WTC11 (cell line): ENCODE data around the gene RNASE4.

Source experiments
- ZNF232 ChIP-seq: sonication (generic); formaldehyde crosslinking; IDR thresholded peaks from 2 replicates; pipeline ENCODE4 v1.8.0; 2022; ENCODE audit warnings: mild to moderate bottlenecking, missing genetic modification reagents
- TF ChIP-seq, protein P1 (sequence below): fragments of 200-600 bp; IDR thresholded peaks from 2 replicates; pipeline ENCODE4 v1.8.0; 2022; ENCODE audit warnings: antibody characterized with exemption

DNA sequence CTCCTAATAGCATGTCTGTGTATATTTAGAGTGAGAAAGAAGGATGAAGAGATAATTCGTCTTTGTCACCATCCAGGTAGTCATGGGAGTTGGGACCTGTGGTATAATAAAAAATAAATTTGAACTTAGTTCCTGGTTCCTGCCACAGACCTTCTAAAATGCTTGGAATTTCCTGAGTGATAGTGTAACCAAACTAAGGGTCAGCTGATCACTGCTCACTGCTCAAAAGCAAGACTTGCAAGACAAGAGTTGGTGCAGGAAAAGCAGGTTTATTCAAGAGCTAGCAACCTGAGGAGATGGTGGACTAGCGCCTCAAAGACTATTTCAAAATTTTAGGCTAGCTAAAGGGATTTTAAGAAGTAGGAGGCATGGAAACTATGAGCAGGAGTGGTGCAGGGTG, 23.3 kb downstream of the RNASE4 start:
- TF ChIP-seq, protein P1, sequence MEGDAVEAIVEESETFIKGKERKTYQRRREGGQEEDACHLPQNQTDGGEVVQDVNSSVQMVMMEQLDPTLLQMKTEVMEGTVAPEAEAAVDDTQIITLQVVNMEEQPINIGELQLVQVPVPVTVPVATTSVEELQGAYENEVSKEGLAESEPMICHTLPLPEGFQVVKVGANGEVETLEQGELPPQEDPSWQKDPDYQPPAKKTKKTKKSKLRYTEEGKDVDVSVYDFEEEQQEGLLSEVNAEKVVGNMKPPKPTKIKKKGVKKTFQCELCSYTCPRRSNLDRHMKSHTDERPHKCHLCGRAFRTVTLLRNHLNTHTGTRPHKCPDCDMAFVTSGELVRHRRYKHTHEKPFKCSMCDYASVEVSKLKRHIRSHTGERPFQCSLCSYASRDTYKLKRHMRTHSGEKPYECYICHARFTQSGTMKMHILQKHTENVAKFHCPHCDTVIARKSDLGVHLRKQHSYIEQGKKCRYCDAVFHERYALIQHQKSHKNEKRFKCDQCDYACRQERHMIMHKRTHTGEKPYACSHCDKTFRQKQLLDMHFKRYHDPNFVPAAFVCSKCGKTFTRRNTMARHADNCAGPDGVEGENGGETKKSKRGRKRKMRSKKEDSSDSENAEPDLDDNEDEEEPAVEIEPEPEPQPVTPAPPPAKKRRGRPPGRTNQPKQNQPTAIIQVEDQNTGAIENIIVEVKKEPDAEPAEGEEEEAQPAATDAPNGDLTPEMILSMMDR, result no peak
- no peak for TF ChIP-seq ZNF232
